ENCODE data around the gene CRP. TPM values are rescaled to one million over a fixed set of nuclear protein-coding genes. Genes with fewer than 3 reads are reported as not detected.
"Not testable (repeated sequence)": the region's sequence is repeated elsewhere in the genome, so short reads cannot be mapped to it uniquely, and the experiment has no call there.

The CRP gene
- total RNA-seq, 1 donor from 2014 or later = not detected

DNA sequence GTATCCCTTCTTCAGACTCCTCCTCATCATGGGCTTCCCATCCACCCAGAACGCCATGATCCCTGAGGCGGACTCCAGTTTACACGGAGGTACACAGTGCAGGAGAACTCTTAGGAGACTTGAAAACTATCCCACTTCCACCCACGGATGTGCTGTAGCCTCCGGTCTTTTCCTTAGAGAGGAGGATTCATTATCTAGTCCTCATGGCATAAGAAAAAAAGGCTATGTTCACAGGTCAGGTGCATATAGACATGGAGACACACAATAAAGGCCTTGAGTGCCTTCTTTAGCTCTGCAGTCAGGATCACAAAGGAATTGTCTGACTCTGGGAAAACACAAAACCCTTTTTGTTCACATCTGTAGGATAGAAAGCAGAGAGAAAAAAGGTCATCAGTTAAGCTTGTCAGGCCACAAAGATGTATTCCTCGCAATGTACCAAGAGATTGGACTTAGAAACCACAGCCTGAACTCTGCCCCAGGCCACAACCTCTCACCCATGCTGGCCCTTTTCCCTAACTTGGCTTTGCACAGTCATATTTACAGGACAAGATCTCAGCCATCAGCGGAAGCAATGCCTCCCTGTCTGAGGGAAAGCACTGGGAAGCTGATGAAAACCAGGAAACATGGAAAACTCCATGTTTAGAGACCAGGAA, 9.0 kb downstream of the CRP start:
- intact Hi-C loops (cut with DNase I) = no loop called here
- no peak for ATAC-seq
- DNase-seq (ENCODE audit: missing footprints) = no peak

DNA sequence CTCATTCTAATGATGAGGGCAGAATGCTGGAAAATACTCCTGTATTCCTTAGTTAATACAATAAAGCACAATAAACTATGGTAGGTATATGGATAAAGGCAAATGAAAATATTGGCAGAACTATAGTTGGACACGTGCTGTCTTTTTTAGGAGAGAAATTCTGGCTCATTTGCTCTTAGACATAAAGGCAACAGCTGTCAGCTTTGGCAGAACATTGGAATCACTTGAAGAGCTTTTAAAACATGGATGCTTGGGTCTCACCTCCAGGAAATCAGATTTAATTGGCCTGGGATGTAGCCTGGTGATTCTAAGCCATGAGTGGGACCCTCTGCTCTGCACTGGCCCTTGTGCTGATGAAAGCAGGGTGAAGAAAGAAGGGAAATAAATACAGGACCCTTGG, 9.9 kb downstream of the CRP start:
- DNase-seq (ENCODE audit: missing footprints) (no peak), ATAC-seq (no peak)
- intact Hi-C loops (cut with DNase I) = no loop called here

DNA sequence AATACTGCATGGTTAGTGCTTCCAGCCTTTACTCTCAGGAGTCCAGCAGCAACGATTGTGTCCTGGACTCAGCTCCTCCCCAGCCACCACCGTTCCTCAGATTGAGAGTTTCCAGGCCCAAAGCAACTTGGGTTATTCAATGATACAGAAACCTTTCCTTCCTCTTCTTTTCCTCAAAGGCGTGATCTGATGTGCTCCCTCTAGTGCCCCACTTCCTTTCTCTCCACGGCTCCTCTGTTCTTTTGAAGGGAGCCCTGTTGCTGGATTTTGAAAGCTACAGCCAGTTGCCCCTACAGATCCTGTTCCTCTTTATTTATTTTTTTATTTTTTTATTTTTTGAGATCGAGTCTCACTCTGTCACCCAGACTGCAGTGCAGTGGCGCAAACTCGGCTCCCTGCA, 14.1 kb downstream of the CRP start:
- intact Hi-C loops (cut with DNase I) = no loop called here
- DNase-seq (ENCODE audit: missing footprints) = no peak
- no peak for ATAC-seq

DNA sequence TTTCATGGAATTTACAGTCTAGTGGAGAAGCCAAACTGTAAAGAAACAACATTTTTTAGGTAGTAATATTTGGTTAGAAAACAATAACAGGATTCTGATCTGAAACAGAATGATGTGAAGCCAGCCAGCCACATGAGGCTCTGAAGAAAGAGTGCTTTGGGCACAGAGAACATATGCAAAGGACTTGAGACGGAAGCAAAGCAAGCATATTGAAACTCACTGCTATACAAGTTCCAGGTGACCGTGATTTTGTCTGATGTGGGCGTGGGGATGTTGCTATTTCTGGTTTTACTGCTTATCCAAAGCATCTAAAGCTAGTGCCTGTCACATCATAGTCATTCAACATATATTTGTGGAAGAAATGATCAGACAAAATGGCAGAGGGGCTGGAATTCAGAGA, 14.7 kb downstream of the CRP start:
- DNase-seq (ENCODE audit: missing footprints) (no peak), ATAC-seq (no peak)
- intact Hi-C loops (cut with DNase I) = no loop called here

DNA sequence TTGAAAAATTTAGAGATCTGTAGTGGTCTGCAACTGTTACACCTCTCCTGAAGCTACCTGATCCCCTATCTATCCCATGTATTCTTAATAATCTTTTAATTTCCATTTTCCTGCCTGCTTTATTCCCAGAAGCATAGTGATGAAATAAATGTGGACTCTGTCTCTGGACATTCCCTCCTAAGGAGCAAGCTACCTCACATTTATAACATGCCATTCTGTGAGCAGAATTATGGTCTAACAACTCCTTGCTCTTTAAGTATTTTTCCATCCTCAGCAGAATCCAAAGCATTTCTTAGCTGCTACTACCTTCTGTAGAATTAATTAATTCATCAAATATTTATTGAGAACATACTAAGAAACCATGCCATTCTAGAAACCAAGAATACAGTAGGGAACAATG, 15.1 kb downstream of the CRP start:
- intact Hi-C loops (cut with DNase I) = no loop called here
- DNase-seq (ENCODE audit: missing footprints) = no peak
- no peak for ATAC-seq

DNA sequence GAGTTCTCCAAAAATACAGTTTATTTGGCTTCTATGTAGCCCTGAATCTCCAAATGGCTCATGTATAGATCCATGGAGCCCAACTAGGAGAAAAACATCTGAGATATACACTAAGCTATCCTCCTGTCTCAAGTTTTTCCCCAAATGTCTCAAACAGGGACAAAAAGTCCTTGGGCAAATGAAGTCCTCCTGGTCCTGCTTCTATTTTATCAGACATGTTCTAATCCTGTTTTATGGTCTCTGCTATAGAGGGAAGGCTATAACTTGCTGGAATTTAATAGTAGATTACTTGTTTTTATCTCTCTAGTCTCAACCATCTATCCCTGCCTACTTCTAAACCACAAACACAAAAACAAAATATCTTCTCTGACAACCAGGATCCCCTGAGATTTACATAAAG, 26.9 kb downstream of the CRP start:
- DNase-seq (ENCODE audit: missing footprints) = no peak
- intact Hi-C loops (cut with DNase I) = no loop called here
- ATAC-seq = no peak

DNA sequence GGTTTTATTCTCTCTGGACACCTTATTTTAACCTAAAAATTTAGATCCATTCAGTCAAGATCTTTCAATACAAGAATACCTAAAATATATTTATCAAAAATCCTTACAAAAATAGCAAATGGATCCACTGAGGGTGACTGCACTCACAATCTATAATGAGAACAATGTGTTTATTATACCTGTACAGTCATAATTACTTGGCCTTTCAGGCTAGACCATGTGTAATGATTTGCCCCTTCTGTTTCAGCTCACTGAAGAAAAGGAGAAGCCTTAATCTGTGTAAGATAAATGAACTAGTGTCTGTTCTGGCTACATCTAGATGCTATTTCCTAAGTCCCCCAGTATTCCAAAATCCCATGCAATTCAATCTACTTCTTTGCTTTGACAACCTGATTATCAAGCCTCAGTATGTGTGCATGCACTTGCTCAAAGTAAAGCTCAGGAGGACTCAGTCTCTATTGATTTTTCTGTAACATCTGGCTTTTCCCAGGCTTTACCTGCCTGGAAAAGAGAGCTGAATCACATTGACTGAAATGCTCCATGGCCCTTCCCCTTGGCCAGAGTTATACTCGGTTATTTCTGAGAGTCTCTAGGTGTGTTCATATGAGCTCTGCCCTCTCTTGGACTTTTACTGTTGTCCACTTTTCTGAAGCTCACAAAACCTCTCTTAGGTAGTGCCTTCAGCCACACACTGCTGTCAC, 27.6 kb downstream of the CRP start:
- no peak for ATAC-seq
- no peak for DNase-seq (ENCODE audit: missing footprints)
- intact Hi-C loops (cut with DNase I) = no loop called here

DNA sequence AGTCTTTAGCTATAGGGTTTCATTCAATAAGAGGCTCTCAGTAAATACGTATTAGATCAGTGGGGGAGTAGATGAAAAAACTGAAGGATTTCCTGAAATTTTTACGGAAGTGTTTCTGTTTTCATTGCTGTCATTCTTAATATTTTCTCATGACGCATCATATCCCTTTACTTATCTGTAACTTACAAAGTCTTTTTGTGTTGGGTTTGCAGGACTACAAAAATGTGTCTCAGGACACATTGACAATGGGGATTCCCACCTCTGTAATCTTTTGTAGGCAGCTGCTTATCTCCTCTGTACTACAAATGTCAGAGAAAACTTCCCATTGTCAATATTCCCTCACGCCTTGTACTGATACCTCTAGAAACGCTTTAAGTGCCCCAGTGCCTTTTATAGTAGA, 35.5 kb downstream of the CRP start:
- DNase-seq (ENCODE audit: missing footprints) (no peak), ATAC-seq (no peak)
- intact Hi-C loops (cut with DNase I) = no loop called here

DNA sequence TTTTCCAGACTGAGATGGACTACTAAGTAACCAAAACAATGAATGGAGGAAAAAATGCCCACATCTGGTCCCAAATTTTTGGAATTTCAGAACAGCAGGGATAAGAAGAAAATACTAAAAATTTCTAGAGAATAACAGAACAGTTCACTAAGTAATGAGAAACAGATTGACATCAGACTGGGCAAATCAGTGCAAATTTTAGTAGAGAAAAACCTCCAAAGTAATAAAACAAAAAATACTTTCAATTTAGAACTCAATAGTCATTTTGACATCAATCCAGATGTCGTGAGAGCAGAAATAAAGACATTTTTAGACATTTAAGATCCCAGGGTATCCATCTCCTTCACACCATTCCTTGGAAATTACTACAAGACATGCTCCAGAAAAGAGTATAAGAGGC, 39.3 kb downstream of the CRP start:
- no peak for DNase-seq (ENCODE audit: missing footprints)
- intact Hi-C loops (cut with DNase I) = no loop called here
- ATAC-seq = no peak

DNA sequence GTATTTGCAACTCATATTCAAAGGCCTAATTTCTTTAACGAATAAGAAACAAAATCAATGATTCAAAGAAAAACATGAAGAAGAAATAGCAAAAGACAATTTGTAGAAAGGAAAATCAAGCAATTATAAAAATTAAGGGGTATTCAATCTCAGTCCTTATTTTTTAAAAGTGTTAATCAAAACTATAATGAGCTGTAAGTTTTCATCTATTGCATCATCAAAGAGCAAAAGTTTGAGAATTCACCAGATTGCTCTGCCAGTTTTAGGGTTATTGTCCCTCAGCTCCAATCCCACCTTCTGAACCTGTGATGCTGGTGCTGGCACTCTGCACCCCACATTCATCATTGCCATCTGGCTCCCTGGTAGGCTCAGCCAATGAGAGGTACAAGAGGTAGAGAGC, 42.0 kb downstream of the CRP start:
- DNase-seq (ENCODE audit: missing footprints); ATAC-seq; intact Hi-C loops (cut with DNase I): not testable (repeated sequence)

DNA sequence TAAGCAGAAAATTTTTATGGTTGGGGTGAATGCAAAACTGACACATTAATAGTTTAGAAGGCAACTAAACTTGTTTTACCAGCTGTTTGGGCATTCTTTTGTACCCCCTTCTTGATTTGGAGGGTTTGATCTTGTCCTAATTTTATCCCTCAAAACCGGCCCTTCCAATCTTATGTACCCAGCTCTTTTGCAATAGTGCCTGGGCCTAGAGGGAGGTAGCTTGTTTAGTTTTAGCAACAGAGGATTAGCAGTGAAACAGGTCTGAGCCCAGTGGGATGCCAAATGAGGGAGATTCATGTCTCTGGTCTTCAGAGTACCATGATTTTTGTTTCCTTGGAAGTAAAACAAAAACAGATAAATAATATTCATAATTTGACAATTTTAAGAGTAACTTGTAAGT, 45.1 kb downstream of the CRP start:
- ATAC-seq (no peak), DNase-seq (ENCODE audit: missing footprints) (no peak)
- intact Hi-C loops (cut with DNase I) = no loop called here

DNA sequence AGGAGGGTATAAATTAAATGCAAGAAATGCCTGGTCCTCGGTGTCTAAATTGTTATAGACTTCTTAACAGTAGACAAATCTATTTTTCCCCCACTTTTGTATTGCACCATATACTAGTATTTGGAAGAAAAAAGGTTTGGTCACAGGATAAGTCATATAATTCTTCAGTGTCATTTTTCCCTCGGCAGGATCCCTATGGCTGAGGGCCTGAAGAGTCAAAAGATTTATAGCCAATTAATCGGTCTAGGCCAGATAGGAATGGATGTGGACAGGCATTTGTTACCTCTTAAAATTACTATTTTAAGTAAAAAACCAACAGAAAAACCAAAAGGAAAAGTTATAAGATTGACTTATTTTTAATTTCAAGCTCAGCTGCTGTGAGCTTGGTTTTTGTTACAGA, 45.6 kb downstream of the CRP start:
- no peak for DNase-seq (ENCODE audit: missing footprints)
- intact Hi-C loops (cut with DNase I) = no loop called here
- ATAC-seq = no peak

DNA sequence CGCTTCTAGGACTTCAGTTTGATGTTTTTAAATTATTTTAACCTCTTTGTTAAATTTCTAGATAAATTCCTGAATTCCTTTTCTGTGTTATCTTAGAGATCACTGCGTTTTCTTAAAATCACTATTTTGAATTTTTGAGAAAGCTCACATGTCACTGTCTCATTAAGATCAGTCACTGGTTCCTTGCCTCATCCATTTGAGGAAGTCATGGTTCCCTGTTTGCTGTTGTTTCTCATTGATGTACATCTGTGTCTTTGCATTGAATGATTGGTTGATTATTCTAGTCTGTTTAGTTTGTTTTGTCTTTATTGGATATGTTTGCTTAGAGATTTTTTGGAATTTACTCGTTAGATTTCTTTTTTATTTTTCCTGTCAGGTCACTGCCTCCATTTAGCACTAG, 50.1 kb downstream of the CRP start:
- no peak for ATAC-seq
- intact Hi-C loops (cut with DNase I) = no loop called here
- no peak for DNase-seq (ENCODE audit: missing footprints)

DNA sequence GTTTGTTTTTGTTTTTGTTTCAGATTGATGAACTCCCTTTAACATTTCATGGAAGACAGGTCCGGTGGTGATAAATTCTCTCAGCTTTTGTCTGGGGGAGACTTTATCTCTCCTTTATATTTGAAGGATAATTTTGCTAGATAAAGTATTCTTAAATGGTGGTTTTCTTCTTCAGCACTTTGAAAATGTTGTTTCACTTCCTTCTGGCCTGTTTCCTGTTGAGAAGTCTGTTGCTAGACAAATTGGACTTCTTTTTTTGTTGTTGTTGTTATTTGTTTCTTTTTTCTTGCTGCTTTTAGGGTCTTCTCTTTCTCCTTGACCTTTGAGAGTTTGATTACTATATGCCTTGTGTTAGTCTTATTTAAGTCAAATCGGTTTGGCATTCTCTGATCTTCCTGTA, 50.8 kb downstream of the CRP start:
- DNase-seq (ENCODE audit: missing footprints) = no peak
- intact Hi-C loops (cut with DNase I) = no loop called here
- ATAC-seq = no peak

Other genes with a start within 250 kb of the CRP start
- gene OR10J5, start 178.6 kb downstream of the CRP start, total RNA-seq = not detected
- not detected for gene APCS, start 126.8 kb downstream of the CRP start, total RNA-seq
- 21.3 TPM for gene DUSP23, start 66.4 kb upstream of the CRP start, total RNA-seq
- 0.57 TPM for gene FCRL6, start 87.8 kb upstream of the CRP start, total RNA-seq
- 1.6 TPM for gene SLAMF8, start 112.3 kb upstream of the CRP start, total RNA-seq
- gene VSIG8, start 148.1 kb upstream of the CRP start, total RNA-seq = not detected
- gene CFAP45, start 185.6 kb upstream of the CRP start, total RNA-seq = 1.0 TPM
- 143 TPM for gene TAGLN2, start 210.9 kb upstream of the CRP start, total RNA-seq
- gene IGSF9, start 231.0 kb upstream of the CRP start, total RNA-seq = 0.30 TPM
- gene SLAMF9, start 239.6 kb upstream of the CRP start, total RNA-seq = not detected